Mesenchymal stem cell (in vitro differentiated cells and primary cell): ENCODE measurements around the gene PCNT.

Source experiments
- DNase-seq: peaks from one replicate; pipeline ENCODE4 v3.0.0-alpha.2; 2013
- H2AFZ ChIP-seq: one replicate; pipeline ENCODE4 v1.6.1; 2013; ENCODE audit warnings: low read depth, mild to moderate bottlenecking, control low read depth, inconsistent platforms, low read length, moderate library complexity
- H2AK5ac ChIP-seq: 2 replicates; pipeline ENCODE4 v1.6.1; 2013; ENCODE audit warnings: low read length, moderate library complexity, mild to moderate bottlenecking, inconsistent platforms; ENCODE audit not compliant: severe bottlenecking
- H2BK120ac ChIP-seq: one replicate; pipeline ENCODE4 v1.6.1; 2013; ENCODE audit warnings: low read depth, mild to moderate bottlenecking, inconsistent platforms, low read length, moderate library complexity
- H2BK12ac ChIP-seq, 2 experiments: one replicate each; pipeline ENCODE4 v1.6.1; 2013; ENCODE audit warnings: inconsistent platforms in 2 of 2, low read length in 2 of 2, mild to moderate bottlenecking in 2 of 2, moderate library complexity in 2 of 2, control low read depth in 1 of 2
- H2BK15ac ChIP-seq: one replicate; pipeline ENCODE4 v1.6.1; 2013; ENCODE audit warnings: mild to moderate bottlenecking, low read depth, inconsistent platforms; ENCODE audit not compliant: poor library complexity, severe bottlenecking
- H2BK5ac ChIP-seq: 2 replicates; pipeline ENCODE4 v1.6.1; 2013; ENCODE audit warnings: low read depth, mild to moderate bottlenecking, low read length, control low read depth, inconsistent platforms; ENCODE audit not compliant: poor library complexity, severe bottlenecking
- H3K14ac ChIP-seq, 2 experiments: one replicate each; pipeline ENCODE4 v1.6.1; 2013; ENCODE audit warnings: inconsistent platforms in 2 of 2, low read length in 2 of 2, control low read depth in 1 of 2, mild to moderate bottlenecking in 1 of 2, moderate library complexity in 1 of 2
- H3K18ac ChIP-seq, 2 experiments: one replicate each; pipeline ENCODE4 v1.6.1; 2013; ENCODE audit warnings: inconsistent platforms in 2 of 2, low read length in 2 of 2, control low read depth in 1 of 2, low read depth in 1 of 2, mild to moderate bottlenecking in 1 of 2
- H3K23ac ChIP-seq, 2 experiments: one replicate each; pipeline ENCODE4 v1.6.1; 2013; ENCODE audit warnings: inconsistent platforms in 2 of 2, low read length in 2 of 2, mild to moderate bottlenecking in 2 of 2, moderate library complexity in 2 of 2, control low read depth in 1 of 2
- H3K27ac ChIP-seq: 2 replicates; pipeline ENCODE4 v1.5.1; 2013; ENCODE audit warnings: mild to moderate bottlenecking, moderate library complexity, low read length, control low read depth, inconsistent platforms; ENCODE audit not compliant: poor library complexity, severe bottlenecking
- H3K27me3 ChIP-seq, 2 experiments: 2 replicates each; pipeline versions ENCODE4 v1.6.1 to v1.7.0; 2013; ENCODE audit warnings: low read length in 2 of 2, mild to moderate bottlenecking in 2 of 2, moderate library complexity in 2 of 2, control low read depth in 1 of 2, inconsistent platforms in 1 of 2; ENCODE audit not compliant: control insufficient read depth in 1 of 2, insufficient read depth in 1 of 2
- H3K36me3 ChIP-seq, 2 experiments: 2 replicates each; pipeline versions ENCODE4 v1.6.1 to v1.7.0; 2013; ENCODE audit warnings: low read length in 2 of 2, control low read depth in 1 of 2, inconsistent platforms in 1 of 2, low read depth in 1 of 2, mild to moderate bottlenecking in 1 of 2; ENCODE audit not compliant: insufficient read depth in 2 of 2, control insufficient read depth in 1 of 2
- H3K4ac ChIP-seq, 2 experiments: one replicate each; pipeline ENCODE4 v1.6.1; 2013; ENCODE audit warnings: inconsistent platforms in 2 of 2, low read length in 2 of 2, mild to moderate bottlenecking in 2 of 2, moderate library complexity in 2 of 2, control low read depth in 1 of 2, low read depth in 1 of 2
- H3K4me1 ChIP-seq: 2 replicates; pipeline ENCODE4 v1.6.1; 2013; ENCODE audit warnings: low read depth, low read length, control low read depth; ENCODE audit not compliant: control insufficient read depth, insufficient read depth
- H3K4me2 ChIP-seq: 2 replicates; pipeline ENCODE4 v1.6.1; 2013; ENCODE audit warnings: low read length, mild to moderate bottlenecking, inconsistent platforms; ENCODE audit not compliant: poor library complexity, severe bottlenecking
- H3K4me3 ChIP-seq, 2 experiments: 2 replicates each; pipeline versions ENCODE4 v1.5.1 to v1.7.0; 2013; ENCODE audit warnings: low read length in 2 of 2, mild to moderate bottlenecking in 2 of 2, control low read depth in 1 of 2, low read depth in 1 of 2; ENCODE audit not compliant: insufficient read depth in 1 of 2
- H3K79me1 ChIP-seq: replicated peaks from 2 replicates; pipeline ENCODE4 v1.6.1; 2013; ENCODE audit warnings: mild to moderate bottlenecking, control low read depth, low read length, inconsistent platforms; ENCODE audit not compliant: poor library complexity, severe bottlenecking
- H3K9ac ChIP-seq: 2 replicates; pipeline ENCODE4 v1.7.0; 2013; ENCODE audit warnings: mild to moderate bottlenecking, low read length, moderate library complexity
- H3K9me3 ChIP-seq: 2 replicates; pipeline ENCODE4 v1.7.0; 2013; ENCODE audit warnings: mild to moderate bottlenecking, low read length; ENCODE audit not compliant: control insufficient read depth
- H4K8ac ChIP-seq: one replicate; pipeline ENCODE4 v1.6.1; 2013; ENCODE audit warnings: inconsistent platforms, mild to moderate bottlenecking, low read length, moderate library complexity
- H4K91ac ChIP-seq: one replicate; pipeline ENCODE4 v1.6.1; 2013; ENCODE audit warnings: mild to moderate bottlenecking, low read length, inconsistent platforms
- WGBS: methylation state at CpG from one replicate; pipeline ENCODE4 v1.1.7; 2013; ENCODE audit warnings: mixed read lengths; 5-methylcytosine and 5-hydroxymethylcytosine counted together

The PCNT gene

GRCh38 chr21:46439906-46440305 lies 116.0 kb downstream of the PCNT start:
- no peak overlapping the region for H3K23ac ChIP-seq
- H3K27ac ChIP-seq = no peak overlapping the region
- H2AK5ac ChIP-seq = no peak overlapping the region
- H2BK5ac ChIP-seq = no peak overlapping the region
- H3K4me1 ChIP-seq = no peaks in the 10 kb centered on the region
- H3K36me3 ChIP-seq = peaks cover 73 to 89% of the 10 kb centered on the region in 2 experiments
- H3K14ac ChIP-seq = no peak overlapping the region
- WGBS = 91% methylated on average over 18 of the region's 18 CpGs
- peaks cover 33% of the 10 kb centered on the region for H3K79me1 ChIP-seq
- H3K4me3 ChIP-seq = no peak overlapping the region
- H3K4ac ChIP-seq = no peak overlapping the region
- H3K18ac ChIP-seq = no peak overlapping the region
- H3K4me2 ChIP-seq = no peak overlapping the region
- no peaks in the 10 kb centered on the region for H3K9me3 ChIP-seq
- no peak overlapping the region for H3K9ac ChIP-seq
- H4K8ac ChIP-seq = no peak overlapping the region
- no peaks in the 10 kb centered on the region for H3K27me3 ChIP-seq
- DNase-seq = no peak
- H2BK120ac ChIP-seq = no peak overlapping the region
- no peak overlapping the region for H2AFZ ChIP-seq
- H2BK12ac ChIP-seq = no peak overlapping the region
- H2BK15ac ChIP-seq = no peak overlapping the region
- no peak overlapping the region for H4K91ac ChIP-seq

GRCh38 chr21:46441331-46441730 lies 117.4 kb downstream of the PCNT start:
- Histone ChIP-seq H2BK120ac (no peak overlapping the region), H3K9ac (no peak overlapping the region), H2AK5ac (no peak overlapping the region), H3K27me3 (no peaks in the 10 kb centered on the region), H3K23ac (no peak overlapping the region), H3K4me1 (no peaks in the 10 kb centered on the region), H2BK15ac (no peak overlapping the region), H3K14ac (no peak overlapping the region), H3K18ac (no peak overlapping the region), H3K4me2 (no peak overlapping the region), H4K91ac (no peak overlapping the region), H3K9me3 (no peaks in the 10 kb centered on the region), H3K79me1 (peaks cover 30% of the 10 kb centered on the region), H2BK12ac (no peak overlapping the region), H3K27ac (no peak overlapping the region), H3K4ac (no peak overlapping the region), H4K8ac (no peak overlapping the region), H3K36me3 (peaks cover 71 to 90% of the 10 kb centered on the region in 2 experiments), H3K4me3 (no peak overlapping the region), H2AFZ (no peak overlapping the region), H2BK5ac (no peak overlapping the region)
- 99% methylated on average over 11 of the region's 14 CpGs for WGBS
- no peak for DNase-seq

GRCh38 chr21:46441961-46442498 lies 118.1 kb downstream of the PCNT start:
- Histone ChIP-seq H3K4me2 (no peak overlapping the region), H3K4me1 (no peaks in the 10 kb centered on the region), H3K4me3 (no peak overlapping the region), H3K79me1 (peaks cover 31% of the 10 kb centered on the region), H2BK120ac (no peak overlapping the region), H3K9ac (no peak overlapping the region), H3K23ac (no peak overlapping the region), H2BK12ac (no peak overlapping the region), H2BK15ac (no peak overlapping the region), H3K36me3 (peaks cover 70 to 85% of the 10 kb centered on the region in 2 experiments), H2AK5ac (no peak overlapping the region), H3K27me3 (no peaks in the 10 kb centered on the region), H2AFZ (no peak overlapping the region), H4K91ac (no peak overlapping the region), H2BK5ac (no peak overlapping the region), H3K18ac (no peak overlapping the region), H4K8ac (no peak overlapping the region), H3K27ac (no peak overlapping the region), H3K9me3 (no peaks in the 10 kb centered on the region), H3K4ac (no peak overlapping the region), H3K14ac (no peak overlapping the region)
- DNase-seq = no peak
- 98% methylated on average over 22 of the region's 23 CpGs for WGBS

DNA sequence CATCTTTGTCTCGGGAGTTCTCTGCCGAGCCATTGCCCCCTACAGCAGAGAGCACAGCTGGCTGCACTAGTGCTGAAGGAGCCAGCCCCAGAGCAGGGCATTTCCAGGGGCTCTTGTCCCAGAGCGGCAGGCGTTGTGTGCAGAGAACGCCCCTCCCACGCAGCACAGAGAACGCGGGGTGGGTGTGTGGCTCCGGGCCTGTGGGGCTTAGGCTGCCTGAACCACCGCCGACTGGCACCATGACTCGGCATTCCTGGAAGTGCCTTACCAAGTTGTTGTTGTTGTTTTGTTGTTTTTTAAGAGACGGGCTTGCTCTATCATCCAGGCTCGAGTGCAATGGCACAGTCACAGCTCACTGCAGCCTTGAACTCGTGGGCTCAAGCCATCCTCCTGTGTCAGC lies 119.0 kb downstream of the PCNT start:
- H2BK5ac ChIP-seq = no peak overlapping the region
- H3K4me2 ChIP-seq = no peak overlapping the region
- H2BK120ac ChIP-seq = no peak overlapping the region
- no peaks in the 10 kb centered on the region for H3K4me1 ChIP-seq
- no peaks in the 10 kb centered on the region for H3K9me3 ChIP-seq
- DNase-seq = no peak
- H3K4me3 ChIP-seq = no peak overlapping the region
- H4K8ac ChIP-seq = no peak overlapping the region
- peaks cover 32% of the 10 kb centered on the region for H3K79me1 ChIP-seq
- no peak overlapping the region for H3K4ac ChIP-seq
- no peak overlapping the region for H3K18ac ChIP-seq
- H3K9ac ChIP-seq = no peak overlapping the region
- H3K27me3 ChIP-seq = no peaks in the 10 kb centered on the region
- no peak overlapping the region for H2BK12ac ChIP-seq
- H2BK15ac ChIP-seq = no peak overlapping the region
- no peak overlapping the region for H4K91ac ChIP-seq
- H3K36me3 ChIP-seq = peaks cover 65 to 79% of the 10 kb centered on the region in 2 experiments
- no peak overlapping the region for H2AFZ ChIP-seq
- no peak overlapping the region for H3K23ac ChIP-seq
- H2AK5ac ChIP-seq = no peak overlapping the region
- no peak overlapping the region for H3K27ac ChIP-seq
- 93% methylated on average over 15 of the region's 15 CpGs for WGBS
- no peak overlapping the region for H3K14ac ChIP-seq
